NCI-H1105 treated with DMSO at 0.1 percent for 48 hours (cell line): Measurements from ENCODE around the gene NAALADL2.
A peak's percentile ranks its signal among the peaks of the same experiment; 100 is the strongest.
"Not testable (repeated sequence)": the region's sequence is repeated elsewhere in the genome, so short reads cannot be mapped to it uniquely, and the experiment has no call there.

Source experiments
- DNase-seq: peaks from one replicate; lab custom pipeline; 2025; lab: John Stamatoyannopoulos, UW

NAALADL2 gene

DNA sequence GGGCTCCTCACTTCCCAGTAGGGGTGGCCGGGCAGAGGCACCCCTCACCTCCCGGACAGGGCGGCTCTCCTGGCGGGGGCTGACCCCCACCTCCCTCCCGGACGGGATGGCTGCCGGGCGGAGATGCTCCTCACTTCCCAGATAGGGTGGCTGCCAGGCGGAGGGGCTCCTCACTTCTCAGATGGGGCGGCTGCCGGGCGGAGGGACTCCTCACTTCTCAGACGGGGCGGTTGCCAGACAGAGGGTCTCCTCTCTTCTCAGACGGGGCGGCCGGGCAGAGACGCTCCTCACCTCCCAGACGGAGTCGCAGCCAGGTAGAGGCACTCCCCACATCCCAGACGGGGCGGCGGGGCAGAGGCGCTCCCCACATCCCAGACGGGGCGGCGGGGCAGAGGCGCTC lies 273.6 kb downstream of the NAALADL2 start:
- not testable (repeated sequence) for DNase-seq

DNA sequence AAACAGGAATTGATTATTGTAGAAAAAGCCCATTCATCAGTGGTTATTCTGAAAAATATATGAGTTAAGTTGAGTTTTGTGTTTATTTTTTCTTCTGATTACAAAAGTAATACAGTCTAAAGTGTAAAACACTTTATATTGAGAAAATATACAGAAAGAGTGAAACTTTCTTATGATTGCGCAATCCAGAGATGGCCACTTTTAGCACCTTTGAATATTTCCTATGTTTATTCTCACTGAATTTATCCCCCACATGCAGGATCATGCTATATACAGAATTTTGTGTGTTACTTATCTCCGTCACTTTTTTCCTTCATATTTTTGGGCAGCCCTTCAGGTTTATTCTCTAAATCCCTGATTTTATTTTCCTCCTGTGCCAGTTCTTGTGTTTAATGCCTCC lies 285.2 kb downstream of the NAALADL2 start:
- no peak for DNase-seq

DNA sequence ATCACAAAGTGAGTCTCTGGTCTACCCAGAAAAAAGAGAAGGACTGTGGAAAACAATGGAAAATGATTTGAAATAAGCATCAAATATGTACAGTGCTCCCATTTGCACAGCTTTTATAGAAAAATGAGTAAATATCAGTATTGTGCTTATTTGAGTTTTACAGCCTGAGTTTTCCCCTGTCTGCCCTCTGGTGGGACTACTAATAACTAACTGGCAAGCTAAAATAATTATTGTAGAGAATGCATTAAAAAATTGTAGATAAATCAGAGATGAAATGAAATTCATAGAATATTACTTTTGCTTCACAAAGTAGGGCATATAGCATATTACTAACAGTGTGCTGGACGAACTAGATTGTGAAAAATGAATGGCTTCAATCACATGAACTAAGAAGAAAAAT lies 287.1 kb downstream of the NAALADL2 start:
- DNase-seq, result peak; percentile 41

DNA sequence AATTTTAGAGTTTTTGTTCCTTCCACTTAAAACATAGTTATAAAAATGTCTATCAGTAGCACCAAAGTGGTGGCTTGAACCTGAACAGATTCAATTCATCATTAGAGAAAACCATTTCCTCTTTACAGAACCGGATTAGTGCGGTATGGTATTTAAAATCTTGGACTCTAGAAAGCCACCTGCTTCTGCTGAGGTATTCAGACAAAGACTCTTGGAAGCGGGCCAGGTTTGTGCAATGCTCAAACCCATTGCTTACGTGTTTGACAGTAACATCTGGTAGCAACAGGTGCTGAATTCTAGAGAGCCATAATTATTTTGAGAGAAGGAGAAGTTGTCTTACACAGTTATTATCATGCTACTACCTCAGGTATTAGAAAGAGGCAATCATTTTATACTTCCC lies 290.5 kb downstream of the NAALADL2 start:
- DNase-seq, result peak; percentile 100

DNA sequence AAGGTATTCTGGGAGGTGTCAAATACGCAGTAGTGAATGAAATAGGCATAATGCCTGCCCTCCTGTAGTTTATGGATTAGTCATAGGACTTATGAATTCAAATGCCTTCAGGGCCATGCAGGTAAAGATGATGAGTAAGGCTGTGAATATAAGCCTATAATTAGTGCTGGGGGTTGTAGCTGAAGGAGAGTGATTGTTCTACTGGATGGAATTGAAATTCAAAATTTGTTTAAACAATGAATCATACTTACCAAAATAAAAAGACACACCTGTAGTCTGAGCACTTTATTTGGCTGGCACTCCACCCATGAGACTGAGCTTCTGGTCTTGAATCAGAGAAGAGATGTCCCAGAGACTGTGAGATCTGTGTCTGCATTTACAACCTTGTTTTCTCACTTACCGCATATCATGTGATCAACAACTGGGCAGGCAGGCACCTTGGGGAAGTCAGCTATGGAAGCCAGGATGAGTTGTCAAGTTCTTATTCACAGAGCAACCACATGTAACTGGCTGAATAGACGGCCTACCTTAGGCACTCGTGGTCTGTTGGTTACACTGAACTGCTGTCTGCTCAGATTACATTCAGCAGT lies 291.8 kb downstream of the NAALADL2 start:
- DNase-seq, result peak; percentile 83

DNA sequence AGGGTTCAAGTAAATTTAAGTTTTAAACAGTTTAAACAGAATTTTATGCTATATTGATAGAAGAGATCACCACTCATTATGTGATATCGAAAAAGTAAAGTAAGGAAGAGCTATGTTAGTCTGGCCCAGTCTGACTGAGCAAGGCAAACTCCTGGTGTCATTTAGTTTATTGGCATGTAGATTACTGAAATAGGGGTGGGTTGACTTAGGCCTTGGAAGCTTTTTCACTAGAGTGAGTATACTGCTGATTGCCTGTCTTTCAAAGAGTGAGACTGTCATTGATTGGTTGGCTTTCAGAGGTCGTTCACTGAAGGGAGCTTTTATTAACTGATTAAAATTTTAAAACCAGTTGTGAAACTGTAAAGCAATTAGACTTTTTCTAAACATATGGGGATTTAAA lies 294.5 kb downstream of the NAALADL2 start:
- DNase-seq, result no peak

DNA sequence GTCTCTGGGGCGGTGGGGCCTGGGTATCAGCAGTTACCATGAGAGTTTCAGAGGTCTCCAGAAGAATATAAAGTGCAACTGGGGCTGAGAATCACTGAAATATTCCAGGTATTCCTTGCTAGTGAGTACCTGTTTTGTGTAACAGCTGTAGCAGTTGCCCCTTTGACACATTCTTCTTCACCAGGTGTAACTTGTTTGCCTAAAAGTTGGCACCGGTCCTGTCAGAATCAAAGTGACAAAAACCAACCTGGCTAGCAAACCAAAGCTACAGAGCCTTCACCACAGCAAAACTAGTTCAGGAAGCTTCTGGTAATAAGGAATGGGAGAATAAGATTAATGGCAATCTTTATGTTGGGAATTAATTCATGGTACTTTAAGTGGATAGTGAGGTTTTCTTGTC lies 296.0 kb downstream of the NAALADL2 start:
- DNase-seq, result peak; percentile 69

DNA sequence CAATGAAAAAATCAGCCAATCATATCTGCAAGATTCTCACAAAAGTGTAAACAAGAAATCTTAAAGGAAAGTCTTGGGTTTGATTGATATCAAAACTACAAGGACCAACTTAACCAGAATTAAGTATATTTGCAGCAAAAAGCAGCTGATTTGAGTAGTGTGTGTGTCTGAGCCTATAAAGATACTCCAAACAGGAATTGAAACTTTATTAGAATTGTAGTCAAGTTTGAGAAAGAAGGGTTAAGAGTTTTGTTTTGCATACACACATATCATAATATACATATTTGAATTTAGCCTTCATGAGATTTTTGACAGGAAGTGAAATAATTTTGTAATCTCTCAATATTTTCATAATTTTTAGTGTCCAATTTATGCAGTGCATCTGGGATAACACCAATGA lies 300.1 kb downstream of the NAALADL2 start:
- no peak for DNase-seq

DNA sequence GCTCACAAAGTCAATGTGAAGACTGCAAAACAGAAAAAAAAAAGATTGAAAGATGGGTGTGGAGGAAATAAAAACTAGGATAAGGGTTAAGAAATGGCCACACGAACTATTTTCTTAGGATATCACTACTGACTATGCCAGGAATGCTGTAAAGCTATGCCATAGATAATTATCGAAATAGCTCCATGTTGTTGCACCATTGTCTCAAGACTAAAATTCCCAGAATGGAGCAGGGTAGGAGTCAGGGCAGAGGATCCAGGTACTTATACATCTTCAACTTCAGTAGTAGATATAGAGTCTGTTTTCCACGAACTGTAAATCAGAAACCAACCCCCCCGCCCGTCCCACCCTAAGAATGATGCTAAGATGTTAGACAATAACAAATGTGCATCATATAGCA lies 302.2 kb downstream of the NAALADL2 start:
- DNase-seq, result no peak

DNA sequence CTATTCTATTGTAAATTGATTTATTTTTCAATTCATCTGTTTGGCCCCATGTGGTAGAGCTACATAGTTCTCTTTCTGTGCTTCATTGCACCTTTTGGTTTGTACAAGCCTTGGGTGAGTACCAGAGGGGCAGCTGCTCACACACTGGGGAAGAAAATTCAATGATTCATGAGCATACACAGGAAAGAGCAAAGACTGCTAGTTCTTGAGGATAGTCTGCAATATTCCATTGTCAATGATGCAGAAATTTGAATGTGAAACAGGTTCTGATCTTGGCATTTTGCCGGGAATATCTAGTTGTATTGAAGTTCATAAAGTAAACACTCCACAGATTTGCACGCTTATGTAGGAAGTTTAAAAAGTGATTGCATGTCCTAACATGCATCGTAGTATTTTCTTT lies 304.6 kb downstream of the NAALADL2 start:
- DNase-seq, result peak; percentile 99

DNA sequence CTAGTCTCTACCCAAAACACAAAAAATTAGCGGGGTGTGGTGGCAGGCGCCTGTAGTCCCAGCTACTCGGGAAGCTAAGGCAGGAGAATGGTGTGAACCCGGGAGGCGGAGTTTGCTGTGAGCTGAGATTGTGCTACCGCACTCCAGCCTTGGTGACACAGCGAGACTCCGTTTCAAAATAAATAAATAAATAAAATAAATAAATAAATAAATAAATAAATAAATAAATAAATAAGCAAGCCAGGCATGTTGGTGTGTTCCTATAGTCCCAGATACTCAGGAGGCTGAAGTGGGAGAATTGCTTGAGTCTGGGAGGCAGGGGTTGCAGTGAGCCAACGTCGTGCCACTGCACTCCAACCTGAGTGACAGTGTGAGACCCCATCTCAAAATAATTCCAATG lies 314.0 kb downstream of the NAALADL2 start:
- DNase-seq, result not testable (repeated sequence)

DNA sequence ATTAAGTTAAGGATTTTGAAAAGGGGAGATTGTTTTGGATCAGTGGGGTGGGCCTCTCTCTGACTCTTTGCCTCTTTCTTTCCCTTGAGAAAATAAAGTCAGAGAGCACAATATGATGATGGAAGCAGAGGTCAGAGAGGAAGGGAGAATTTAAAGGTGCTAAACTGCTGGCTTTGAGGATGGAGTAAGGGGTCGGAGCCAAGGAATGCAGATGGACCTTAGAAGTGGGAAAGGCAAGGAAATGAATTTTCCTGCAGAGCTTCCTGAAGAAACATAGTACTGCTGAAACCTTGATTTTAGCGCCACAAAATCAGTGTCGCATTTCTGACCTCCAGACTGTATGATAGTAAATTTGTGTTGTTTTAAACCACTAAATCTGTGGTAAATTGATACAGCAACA lies 317.4 kb downstream of the NAALADL2 start:
- no peak for DNase-seq

DNA sequence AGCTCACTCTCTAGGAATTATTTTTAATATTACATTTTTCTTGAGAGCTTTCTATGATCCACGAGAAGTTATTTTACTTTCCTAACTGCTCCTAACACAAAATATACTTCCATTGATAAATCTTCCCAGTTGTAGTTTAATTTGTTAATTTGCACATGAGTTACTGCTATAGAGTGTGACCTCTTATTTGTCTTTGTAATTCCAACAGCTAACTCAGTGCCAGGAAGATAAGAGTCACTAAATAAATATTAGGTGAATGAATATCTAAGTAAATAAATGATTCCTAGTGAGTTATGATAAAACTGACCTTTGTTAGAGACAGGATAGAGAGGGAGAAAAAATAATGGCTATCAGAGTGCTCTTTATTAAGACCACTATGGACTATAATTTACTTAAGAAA lies 319.9 kb downstream of the NAALADL2 start:
- no peak for DNase-seq

DNA sequence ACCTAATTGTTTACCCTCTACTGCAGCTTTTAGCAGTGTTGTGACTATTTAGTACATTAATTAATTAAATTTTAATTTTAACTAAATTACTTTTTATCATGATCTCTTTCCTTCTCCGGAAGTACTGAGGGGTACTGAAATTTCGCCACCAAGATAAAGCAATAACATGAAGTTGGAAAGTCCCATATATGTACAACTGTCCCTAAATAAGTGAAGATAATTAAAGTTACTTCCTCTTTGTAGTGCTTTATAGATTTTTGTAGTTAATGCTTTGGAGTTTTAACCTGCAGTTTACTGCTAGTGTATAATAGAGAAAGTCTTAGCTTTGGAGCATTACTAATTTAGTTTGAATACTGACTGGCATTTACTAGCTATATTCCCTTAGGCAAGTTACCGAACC lies 325.3 kb downstream of the NAALADL2 start:
- DNase-seq, result no peak

DNA sequence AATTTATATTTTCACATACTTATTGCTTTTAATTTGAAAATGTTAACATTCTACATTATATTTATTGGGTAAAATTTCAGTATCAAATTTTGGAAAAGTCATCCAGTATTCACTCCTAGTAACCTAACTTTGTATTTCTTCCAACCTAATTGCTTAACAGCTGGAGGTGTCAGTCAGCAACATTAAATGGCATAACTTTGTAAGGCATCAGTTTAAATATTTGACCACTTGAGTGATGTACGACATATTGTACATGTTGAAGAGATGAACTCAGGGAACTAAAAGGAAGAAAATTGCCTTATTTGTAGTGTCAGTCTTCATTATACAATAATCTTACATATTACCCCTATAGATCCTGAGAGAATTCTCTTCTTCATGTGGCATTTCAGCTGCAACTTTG lies 326.8 kb downstream of the NAALADL2 start:
- no peak for DNase-seq

DNA sequence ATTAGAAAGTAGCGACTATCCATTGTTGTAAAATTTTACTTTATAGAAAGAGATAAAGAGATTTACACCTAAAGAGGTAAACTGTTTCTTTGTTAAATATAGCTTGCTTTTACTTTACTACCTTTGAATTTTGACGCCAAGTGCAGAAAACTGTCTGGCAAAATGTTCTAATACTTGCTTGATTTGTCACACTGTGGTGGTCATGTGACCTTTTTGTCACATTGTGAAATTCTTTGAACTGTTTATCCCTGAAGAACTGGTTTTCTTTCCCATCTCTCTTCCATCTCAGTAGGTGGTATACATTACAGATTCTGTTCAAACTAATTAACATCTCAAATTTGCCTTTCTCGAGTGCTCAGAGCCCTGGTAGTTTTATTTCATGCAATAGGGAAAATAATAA lies 327.4 kb downstream of the NAALADL2 start:
- no peak for DNase-seq

DNA sequence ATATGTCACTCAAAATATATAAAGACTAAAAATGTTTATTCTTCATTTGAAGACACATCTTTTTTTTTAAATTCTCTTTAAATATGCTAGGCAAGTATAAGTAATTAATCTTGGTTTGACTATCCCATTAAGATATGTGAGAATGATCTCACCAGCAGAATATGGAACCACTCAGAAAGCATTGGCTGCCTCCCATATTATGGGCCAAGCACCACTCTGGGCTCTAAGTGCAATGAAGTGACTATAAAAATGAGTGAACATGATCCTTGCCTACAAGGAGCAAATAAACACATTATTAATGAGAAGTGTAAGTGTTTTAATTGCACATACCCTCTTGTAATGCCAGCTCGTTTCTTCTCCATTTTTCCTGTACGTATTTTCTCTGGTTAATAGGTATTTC lies 328.5 kb downstream of the NAALADL2 start:
- DNase-seq, result peak; percentile 98

DNA sequence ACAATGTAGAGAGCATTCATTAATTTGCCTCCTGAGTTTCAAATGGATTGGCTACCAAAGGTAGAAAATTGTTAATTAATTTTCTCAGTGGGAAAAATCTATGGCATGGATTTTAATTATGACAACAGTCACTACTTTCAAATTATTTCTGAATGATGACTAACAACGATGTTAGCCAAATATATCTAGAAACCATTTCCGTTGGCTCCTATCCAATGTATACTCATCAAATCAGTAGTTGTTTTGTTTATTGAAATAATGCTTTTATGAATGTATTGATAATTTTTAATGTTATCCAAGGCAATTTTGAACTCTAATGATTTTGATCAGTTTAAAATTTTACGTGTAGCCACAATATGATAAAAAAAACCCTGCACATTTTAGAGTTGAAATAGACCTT lies 333.4 kb downstream of the NAALADL2 start:
- peak; percentile 20 for DNase-seq

DNA sequence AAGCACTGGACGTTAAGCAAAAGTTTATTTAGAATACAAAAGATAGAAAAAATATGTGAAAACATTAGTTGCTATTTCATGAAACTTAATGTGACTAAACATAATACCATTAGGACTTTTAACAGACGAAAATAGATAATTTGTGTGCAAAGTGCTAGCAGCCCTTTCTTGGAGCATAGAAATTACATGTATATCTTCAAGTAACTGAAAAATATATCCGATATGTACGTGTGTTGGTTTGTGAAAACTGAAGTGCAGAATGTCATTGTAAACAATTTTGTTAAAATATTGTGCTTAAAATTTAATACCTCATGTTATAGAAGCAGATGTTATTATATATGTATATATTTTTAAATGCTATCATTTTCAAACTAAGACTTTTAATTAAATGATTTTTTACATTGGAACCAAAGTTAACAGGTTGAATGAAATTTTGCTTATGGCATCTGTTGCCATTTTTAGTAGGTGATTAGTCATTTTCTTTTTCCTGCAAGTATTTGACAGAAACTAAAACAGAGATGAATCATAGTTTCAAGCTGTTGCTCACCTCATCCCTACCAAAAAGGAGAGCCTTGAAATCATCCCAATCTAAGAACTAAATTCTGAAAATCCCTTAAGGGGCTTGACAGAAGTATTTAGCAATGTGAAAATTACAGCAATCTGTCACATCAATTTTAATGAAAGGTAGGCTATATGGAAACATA lies 334.8 kb downstream of the NAALADL2 start:
- no peak for DNase-seq

DNA sequence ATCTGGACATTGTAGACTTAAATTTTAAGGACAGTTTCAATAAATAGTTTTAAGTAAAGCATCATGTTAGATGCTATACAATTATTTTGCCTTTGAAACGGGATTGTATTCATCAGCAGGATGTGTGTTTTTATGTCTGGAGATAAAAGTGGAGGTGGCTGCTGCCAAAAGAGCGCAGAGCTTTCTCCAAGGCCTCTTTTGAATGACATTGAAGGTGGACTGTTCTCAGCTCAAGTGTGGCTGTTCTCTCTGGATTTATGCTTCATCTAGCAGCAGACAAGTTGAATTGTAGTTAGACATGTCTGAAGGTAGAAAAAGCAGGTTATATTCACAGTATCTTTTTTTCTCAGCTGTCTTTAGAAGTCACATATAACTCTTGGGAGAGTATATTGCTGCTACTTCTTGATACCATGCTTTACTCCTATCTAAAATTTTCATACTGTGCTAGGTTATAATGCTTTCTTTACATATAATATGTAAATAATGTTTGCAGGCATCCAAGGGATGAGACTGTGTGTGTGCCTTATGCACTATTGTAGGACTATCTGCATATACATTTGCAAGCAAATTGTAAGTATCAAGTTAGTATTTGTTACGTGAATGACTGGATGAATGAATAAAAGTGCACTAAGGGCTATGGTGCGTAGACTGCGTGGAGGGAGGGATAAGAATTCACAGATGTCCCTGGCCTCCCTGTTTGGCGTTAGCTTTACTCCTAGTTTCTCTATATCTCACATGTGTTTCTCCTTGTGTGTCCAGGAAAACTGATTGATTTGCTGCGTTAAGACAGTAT lies 340.1 kb downstream of the NAALADL2 start:
- no peak for DNase-seq

DNA sequence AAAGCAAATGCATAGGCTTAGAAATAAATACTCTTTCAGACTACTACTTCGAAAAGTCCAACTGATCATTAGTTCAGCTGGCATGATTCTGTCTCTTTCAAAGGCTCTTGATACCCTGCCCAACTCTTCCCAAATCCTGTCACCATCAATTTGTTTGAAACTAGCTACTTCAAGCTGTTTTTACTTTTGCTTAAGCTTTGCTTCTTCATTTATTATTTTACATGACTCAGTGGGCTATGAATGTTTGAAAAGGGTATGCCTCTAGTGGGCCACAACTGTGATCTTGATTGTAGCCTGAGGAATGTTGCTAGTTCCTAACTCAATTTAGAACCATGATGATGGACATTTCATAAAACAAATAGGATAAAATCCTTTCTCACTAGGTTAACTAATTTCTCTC lies 340.8 kb downstream of the NAALADL2 start:
- DNase-seq, result no peak

DNA sequence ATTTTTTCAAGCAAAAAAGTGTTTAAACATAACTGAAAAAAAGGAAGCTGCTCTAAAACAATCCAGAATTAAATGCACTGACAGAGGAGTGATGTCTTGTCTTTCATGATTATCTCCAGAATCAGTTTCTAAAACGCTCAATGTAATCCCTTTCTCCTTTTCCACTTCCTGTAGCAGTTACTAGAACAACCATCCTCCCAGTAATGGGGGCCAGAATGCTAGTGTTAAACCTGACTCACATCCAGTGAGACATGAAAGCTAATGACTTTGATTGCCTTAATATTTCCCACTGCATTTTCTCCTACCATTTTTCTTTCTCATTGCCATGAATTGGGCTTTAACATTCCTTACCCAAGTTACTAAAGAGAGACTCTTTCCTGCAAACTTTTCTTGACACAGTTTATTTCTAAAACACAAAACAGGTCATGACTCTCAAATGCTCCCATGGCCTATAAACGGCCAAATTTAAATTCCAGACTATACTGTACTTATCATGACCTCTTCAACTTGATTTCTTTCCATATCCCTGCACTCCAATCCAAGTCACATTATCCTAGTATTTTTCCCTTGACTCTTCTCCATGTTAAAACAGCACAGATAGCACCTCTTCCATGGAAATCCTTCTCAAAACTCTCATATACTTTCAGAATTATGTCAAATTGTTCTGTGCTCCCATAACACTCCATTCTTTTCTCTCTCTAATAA lies 341.4 kb downstream of the NAALADL2 start:
- no peak for DNase-seq

DNA sequence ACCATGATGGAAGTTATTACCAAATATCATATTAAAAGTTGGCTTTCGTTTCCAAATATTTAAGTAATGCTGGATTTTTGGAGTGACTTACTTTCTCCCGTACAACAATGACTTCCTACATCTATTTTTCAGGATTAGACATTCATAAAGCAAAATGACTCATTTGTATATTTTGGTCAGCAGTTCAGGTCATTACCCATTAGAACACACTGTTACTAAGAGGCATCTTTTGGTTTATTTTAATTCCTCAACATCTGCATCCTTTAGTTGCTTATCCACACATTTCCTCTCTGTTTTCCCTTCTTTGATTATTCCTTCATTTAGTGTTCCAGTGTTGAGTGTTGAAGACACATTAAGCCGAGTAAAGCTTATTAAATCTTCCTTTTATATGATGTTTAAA lies 348.2 kb downstream of the NAALADL2 start:
- no peak for DNase-seq
